Right cardiac atrium (tissue), 5 donors: ENCODE measurements around the gene BLOC1S3. TPM values are rescaled to one million over a fixed set of nuclear protein-coding genes. Genes with fewer than 3 reads are reported as not detected.

ENCODE experiments used
- ATAC-seq, 2 donors: fragments of 200-7000 bp; cut with Tn5 transposase; one replicate each; pipeline versions ENCODE4 v1.8.0 to v1.9.1; 2020; ENCODE audit warnings: moderate library complexity in 2 of 2, mild to moderate bottlenecking in 1 of 2
- DNase-seq, 3 donors: peaks; one replicate each; pipeline ENCODE4 v3.0.0-alpha.2; 2020
- H3K27ac ChIP-seq: one replicate; pipeline ENCODE4 v1.5.1; 2013; ENCODE audit warnings: mild to moderate bottlenecking, low read length, control low read depth, moderate library complexity
- H3K27me3 ChIP-seq: one replicate; pipeline ENCODE4 v1.6.1; 2013; ENCODE audit not compliant: control insufficient read depth, insufficient read depth
- H3K4me1 ChIP-seq: one replicate; pipeline ENCODE4 v1.6.1; 2013; ENCODE audit warnings: low read length; ENCODE audit not compliant: control insufficient read depth, insufficient read depth
- H3K4me3 ChIP-seq: one replicate; pipeline ENCODE4 v1.5.1; 2013; ENCODE audit warnings: low read length, control low read depth
- H3K9me3 ChIP-seq: one replicate; pipeline ENCODE4 v1.6.1; 2013; ENCODE audit warnings: low read length; ENCODE audit not compliant: control insufficient read depth
- WGBS: extraction: QIAGEN DNeasy Blood & Tissue Kit; methylation state at CpG from one replicate; pipeline ENCODE4 v1.1.7; 2013; 5-methylcytosine and 5-hydroxymethylcytosine counted together
- intact Hi-C, 4 donors: fragments of 100-400 bp; cut with DNase I; formaldehyde crosslinking; loops; one replicate each; pipeline versions ENCODE4 v1.11.0 to v1.14.0; 2022 to 2023
- polyA plus RNA-seq: library from polyadenylated mRNA; stranded (reverse); fragments of 200-250 nt; gene quantifications from one replicate; pipeline ENCODE4 v1.2.3, GENCODE V29; 2013
- total RNA-seq, 4 donors: library from RNA; stranded (reverse); fragmentation: NEBNext Ultra II Directional; extraction: Animal tissue kit (Norgen Biotek cat#: 25700); gene quantifications; one replicate each; pipeline ENCODE4 v1.2.1, GENCODE V29; 2021
- donor health status: healthy with polysubstance abuse.
- donor health status: DM: no; HTN: yes; CAD: no.
- donor health status: DM: no; HTN: no; CAD: no.
- donor health status: DM: no; HTN: yes; CAD: no; lungs with severe emphysema.
- donor health status: DM: yes; HTN: yes; CAD: no.

BLOC1S3 gene
- total and polyA plus RNA-seq, 5 donors = 2.4 to 8.2 (median 5.9) TPM

DNA sequence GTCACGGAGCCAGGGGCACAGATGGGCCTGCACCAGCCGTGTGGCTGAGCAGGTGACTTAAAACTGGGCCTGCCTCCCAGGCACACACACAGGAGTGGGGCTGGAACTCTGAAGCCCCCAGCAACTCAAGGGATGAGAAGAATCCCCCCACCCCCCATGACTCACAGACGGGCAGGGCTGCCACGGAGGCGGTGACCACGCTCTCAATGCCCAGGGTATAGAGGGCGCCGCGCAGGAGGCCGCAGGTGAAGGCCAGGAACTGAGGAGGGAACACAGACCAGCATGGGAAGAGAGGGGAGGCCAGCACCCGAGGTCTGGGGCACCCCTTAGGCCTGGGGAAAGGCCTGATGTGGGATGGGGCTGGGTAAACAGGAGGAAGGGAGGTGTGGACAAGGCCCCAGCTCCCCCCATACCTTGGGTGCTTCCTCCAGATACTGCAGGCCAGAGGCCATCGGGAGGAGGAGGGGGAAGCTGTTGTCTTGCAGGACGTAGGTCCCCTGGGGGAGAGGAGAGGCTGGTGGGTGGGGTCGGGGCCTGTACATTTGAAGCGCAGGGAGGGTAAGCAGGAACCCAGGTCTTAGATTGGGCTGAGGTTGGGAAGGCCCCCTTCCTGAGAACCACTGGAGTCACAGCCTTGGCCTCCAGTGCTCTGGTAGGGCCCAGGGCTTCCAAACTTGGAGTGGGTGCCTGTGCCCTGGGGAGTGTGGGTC is 14.7 kb upstream of the BLOC1S3 start:
- Histone ChIP-seq H3K4me1 (peaks cover 3% of the 10 kb centered on the region), H3K9me3 (no peaks in the 10 kb centered on the region), H3K27ac (no peak overlapping the region), H3K27me3 (no peaks in the 10 kb centered on the region), H3K4me3 (no peak overlapping the region)
- intact Hi-C loops = no loop called here
- 74% methylated on average over 15 of the region's 15 CpGs for WGBS
- ATAC-seq (no peak), DNase-seq (no peak)

DNA sequence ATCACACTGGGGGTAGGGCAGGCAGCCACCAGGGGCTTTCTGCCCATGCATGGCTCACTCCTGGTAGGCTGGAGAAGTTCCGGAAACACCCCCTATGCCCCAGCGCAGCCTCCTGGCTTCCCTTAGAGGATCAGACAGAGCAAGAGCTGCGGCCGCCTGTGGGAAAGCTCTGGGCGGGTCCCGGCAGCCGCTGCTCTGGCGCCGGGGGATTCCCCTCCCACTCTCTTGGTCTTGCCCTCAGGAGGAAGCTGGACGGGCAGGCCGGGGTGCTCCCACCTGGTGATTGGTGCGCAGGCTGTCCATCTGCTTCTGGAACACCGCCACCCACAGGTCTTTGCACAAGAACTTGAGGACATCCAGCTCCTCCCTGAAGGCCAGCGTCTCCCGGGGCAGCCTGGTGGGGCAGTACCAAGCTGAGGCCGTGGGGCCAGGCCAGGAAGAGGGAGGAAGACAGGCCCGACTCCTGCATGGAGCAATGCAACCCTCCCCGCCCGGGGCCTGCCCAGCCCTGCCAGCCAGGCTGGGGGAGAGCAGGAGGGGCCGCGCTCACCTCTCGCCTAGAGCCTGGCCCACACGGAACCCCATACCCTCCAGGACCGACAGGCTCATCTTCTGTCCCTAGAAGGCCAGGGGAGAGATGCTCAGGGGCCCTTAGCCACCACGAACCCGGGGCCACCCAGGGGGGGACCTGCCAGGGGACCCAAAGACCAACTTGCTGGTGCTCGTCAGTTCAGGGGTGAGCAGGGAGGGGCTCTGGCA is 13.8 kb upstream of the BLOC1S3 start:
- peak; percentile 70 to 85 (median 79) for DNase-seq
- ATAC-seq = peak; percentile 63 to 75
- Histone ChIP-seq H3K27ac (no peak overlapping the region), H3K4me1 (peaks cover 3% of the 10 kb centered on the region), H3K4me3 (no peak overlapping the region), H3K27me3 (no peaks in the 10 kb centered on the region), H3K9me3 (no peaks in the 10 kb centered on the region)
- 34% methylated on average over 27 of the region's 27 CpGs for WGBS
- intact Hi-C loops = no loop called here

DNA sequence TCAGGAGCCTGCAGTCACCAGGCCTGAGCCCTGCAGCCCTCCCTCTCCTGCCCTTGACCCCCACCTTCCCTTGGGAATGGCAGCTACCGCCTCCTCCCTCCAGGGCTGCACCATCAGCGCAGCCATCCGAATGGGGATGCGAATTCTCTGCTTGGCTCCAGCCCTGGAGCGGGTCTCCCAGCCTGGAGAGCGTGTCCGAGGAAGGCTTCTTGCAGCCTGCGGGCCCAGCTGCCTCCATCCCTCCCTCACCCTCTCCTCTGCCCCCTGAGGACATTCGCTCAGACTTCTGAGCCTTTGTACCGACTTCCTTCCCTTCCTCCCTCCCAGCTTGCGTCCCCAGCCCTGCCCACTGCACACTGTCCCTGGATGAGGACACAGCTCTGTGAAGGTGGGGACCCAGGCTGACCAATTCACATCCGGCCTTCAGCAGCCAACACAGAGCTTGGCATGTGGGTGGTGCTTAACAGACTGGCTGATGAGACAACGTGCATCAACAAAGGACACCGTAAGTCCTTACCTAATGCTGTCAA is 11.8 kb upstream of the BLOC1S3 start:
- 40% methylated on average over 14 of the region's 14 CpGs for WGBS
- Histone ChIP-seq H3K4me3 (no peak overlapping the region), H3K4me1 (peaks cover 6% of the 10 kb centered on the region), H3K27ac (no peak overlapping the region), H3K9me3 (no peaks in the 10 kb centered on the region), H3K27me3 (no peaks in the 10 kb centered on the region)
- intact Hi-C loops = no loop called here
- ATAC-seq (peak in 1 of 2 donors; percentile 39), DNase-seq (peak in 2 of 3 donors; percentile 53 to 60)

DNA sequence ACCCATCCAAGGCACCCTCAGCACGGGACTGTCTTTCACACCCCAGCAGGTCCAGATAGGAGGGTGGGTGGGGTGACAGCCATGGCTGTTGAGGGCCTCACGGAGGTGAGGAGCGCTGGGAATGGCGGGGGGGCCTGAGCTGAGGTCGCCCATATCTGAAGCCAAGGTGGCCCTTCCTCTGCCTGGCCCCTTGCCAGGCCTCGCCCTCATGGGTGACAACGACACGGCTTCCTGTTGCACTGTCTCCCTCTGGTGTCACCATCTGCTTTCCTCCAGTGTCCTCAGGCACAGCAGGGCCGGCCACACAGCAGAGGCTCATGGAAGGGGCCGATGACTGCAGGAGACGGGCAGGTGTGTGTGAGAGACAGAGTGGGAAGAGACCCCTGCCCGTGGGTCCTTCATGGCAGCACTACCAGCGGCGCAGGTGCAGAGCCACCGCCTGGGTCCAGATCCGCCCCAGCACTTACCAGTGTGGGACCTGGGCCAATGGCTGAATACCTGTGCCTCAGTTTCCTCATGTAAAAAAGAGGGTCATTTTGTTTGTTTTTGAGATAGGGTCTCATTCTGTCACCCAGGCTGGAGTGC is 9.7 kb upstream of the BLOC1S3 start:
- peak in 2 of 3 donors; percentile 7 to 61 for DNase-seq
- 77% methylated on average over 16 of the region's 16 CpGs for WGBS
- no peak for ATAC-seq

DNA sequence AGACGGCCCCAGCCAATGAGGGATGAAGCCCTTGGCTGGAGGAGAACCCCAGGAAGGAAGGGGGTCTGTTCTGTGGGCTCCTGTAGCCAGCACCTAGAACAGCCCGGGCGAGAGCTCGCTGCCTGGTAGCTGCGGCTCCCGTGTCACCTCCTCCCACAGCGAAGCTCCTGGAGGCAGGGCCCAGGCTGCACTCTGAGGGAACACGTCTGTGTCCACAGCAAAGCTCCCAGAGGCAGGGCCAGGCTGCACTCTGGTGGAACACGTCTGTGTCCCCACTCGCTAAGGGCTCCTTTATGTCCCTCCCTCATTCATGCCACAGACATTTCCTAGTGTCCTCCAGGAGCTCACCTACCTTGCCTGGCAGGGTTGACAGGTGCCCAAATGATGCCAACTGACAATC is 9.0 kb upstream of the BLOC1S3 start:
- Histone ChIP-seq H3K27me3 (no peaks in the 10 kb centered on the region), H3K27ac (no peak overlapping the region), H3K4me3 (no peak overlapping the region), H3K4me1 (peaks cover 6% of the 10 kb centered on the region), H3K9me3 (no peaks in the 10 kb centered on the region)
- DNase-seq (peak in 2 of 3 donors; percentile 3 to 17), ATAC-seq (no peak)
- WGBS = 91% methylated on average over 10 of the region's 10 CpGs
- intact Hi-C loops = no loop called here

More for the DNA sequence above, 9.7 kb upstream of the BLOC1S3 start:
- Histone ChIP-seq H3K27ac (no peak overlapping the region), H3K4me3 (no peak overlapping the region), H3K9me3 (no peaks in the 10 kb centered on the region), H3K27me3 (no peaks in the 10 kb centered on the region), H3K4me1 (peaks cover 6% of the 10 kb centered on the region)
- intact Hi-C loops = no loop called here

DNA sequence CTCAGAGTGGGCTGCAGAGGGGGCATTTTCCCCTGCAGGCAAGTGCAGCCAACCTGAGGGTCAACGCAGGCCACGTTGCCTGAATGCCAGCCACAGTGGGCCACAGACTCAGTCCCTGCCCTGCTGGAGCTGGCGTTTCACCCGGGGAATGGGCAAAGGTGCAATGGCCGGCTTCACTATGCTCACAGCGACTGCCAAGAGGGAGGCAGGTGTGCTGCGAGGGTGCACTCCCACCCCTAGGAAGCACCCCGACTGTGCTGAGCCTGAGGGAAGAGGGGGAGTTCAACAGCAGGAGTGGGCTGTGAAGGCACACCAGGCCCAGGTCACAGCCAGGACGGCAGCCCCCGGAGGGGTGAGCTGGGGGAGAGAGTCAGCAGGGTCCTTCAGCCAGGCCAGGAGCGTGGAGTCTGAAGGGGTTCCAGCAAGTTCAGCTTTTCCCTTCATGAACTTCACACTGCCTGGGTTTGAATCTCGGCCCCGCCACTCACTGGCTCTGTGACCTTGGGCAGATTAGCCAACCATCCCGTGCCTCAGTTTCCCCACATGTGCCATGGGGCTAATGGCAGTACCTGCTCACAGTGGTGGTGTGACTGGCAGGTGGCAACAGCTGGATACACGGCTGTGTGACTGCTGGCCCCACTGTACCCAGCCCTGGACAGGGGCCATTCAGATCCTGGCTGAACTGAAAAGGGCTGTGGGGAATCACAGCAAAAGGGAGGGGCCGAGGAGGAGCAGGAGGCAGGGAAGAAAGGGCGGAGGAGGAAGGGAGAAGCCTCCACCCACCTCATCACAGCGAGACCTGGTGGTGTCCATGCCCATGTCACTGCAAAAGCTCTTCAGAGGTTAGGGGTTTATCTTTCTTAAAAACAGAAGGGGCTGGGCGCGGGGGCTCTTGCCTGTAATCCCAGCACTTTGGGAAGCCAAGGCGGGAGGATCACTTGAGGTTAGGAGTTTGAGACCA is 8.2 kb upstream of the BLOC1S3 start:
- intact Hi-C loops = no loop called here
- WGBS = 83% methylated on average over 21 of the region's 21 CpGs
- H3K4me1 ChIP-seq = peaks cover 6% of the 10 kb centered on the region
- H3K9me3 ChIP-seq = no peaks in the 10 kb centered on the region
- no peaks in the 10 kb centered on the region for H3K27me3 ChIP-seq
- ATAC-seq (peak in 1 of 2 donors; percentile 22), DNase-seq (peak in 2 of 3 donors; percentile 14 to 23)
- no peak overlapping the region for H3K27ac ChIP-seq
- no peak overlapping the region for H3K4me3 ChIP-seq

DNA sequence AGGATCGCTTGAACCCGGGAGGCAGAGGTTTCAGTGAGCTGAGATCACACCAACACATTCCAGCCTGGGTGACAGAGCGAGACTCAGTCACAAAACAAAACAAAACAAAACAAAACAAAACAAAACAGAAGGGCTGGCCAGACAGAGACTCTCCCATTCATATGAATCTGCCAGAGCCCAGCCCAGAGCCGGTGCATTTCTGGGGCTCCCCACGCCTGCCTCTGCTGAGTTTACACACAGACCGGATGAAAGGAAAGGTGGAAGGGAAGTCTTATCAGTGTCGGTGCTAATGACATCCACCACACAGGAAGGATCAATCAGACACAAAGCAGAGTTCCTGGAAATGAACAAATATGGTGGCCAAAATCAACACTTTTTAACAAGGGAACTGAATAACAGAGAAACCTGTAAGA is 7.4 kb upstream of the BLOC1S3 start:
- Histone ChIP-seq H3K4me3 (no peak overlapping the region), H3K27me3 (no peaks in the 10 kb centered on the region), H3K9me3 (no peaks in the 10 kb centered on the region), H3K27ac (no peak overlapping the region), H3K4me1 (peaks cover 6% of the 10 kb centered on the region)
- 44% methylated on average over 7 of the region's 7 CpGs for WGBS
- intact Hi-C loops = no loop called here
- DNase-seq (peak in 2 of 3 donors; percentile 59 to 60), ATAC-seq (peak; percentile 58 to 85)

DNA sequence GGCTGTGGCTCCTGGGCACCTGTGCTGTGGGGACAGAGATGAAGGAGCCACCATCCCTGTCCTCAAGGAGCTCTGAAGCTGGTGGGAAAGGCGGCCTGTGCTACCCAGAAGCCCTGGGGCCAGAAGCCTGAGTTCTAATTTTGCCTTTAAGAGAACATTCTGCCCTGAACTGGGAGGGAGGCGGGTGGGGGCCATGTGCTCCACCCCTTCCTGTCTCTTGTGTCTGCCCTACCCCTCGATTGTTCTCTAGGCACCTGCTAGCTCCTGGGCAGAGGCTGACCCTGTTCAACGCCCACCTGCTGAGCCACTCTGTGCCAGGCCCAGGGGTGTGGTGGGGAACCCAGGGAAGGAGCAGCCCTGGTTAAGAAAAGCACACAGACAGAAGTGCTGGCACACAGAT is 6.4 kb upstream of the BLOC1S3 start:
- Histone ChIP-seq H3K9me3 (no peaks in the 10 kb centered on the region), H3K4me1 (peaks cover 3% of the 10 kb centered on the region), H3K27ac (no peak overlapping the region), H3K4me3 (no peak overlapping the region), H3K27me3 (no peaks in the 10 kb centered on the region)
- DNase-seq = peak in 2 of 3 donors; percentile 20 to 56
- 66% methylated on average over 4 of the region's 4 CpGs for WGBS
- intact Hi-C loops = no loop called here
- peak; percentile 54 to 68 for ATAC-seq

DNA sequence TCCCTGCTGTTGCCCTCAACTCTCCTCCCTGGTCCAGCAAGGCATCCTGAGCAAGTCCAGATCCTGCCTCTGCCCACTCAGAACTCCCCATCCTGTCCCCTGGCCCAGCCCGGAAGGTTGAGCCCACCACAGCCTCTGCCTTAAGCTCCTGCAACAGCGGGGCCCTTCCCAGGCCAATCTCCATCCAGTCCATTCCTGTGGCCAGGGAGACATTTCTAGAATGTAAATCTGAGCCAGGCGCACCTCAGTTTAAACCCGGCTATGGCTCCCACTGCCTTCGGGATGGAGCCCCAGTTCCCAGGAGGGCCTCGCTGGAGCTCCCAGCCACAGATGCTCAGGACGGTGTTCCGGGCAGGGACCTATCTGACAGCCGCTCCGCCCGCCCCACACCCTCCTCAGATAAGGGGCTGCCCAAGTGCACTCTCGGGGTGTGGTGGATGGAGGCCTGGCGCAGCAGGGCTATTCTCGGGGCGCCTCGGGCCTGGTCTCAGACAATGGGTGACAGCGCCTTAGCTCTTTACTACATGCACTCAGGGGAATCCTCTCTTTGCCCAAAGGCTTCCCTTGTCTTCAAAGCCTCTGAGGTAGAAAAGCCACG is 5.9 kb upstream of the BLOC1S3 start:
- ATAC-seq (peak in 1 of 2 donors; percentile 37), DNase-seq (peak in 2 of 3 donors; percentile 43 to 44)
- Histone ChIP-seq H3K27ac (no peak overlapping the region), H3K9me3 (no peaks in the 10 kb centered on the region), H3K27me3 (no peaks in the 10 kb centered on the region), H3K4me3 (no peak overlapping the region), H3K4me1 (peaks cover 3% of the 10 kb centered on the region)
- 79% methylated on average over 17 of the region's 18 CpGs for WGBS
- intact Hi-C loops = no loop called here

DNA sequence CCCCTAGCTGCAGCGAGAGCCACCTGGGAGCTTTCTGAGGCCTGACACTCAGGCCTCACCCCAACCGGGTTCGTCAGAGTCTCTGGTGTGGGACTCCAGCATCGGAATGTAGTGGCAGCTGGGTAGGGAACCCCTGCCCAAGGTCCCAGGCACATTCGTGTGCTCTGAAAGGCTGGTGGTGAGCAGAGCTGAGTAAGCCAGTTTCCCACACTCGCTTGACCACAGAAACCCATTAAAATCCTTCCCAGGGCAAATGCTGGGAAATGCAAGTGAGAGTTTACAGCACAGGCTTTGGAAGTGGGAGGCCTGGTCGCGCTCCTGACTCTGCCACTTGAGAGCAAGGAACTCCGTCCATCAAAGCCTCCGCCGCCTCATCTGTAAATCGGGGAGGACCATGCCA is 4.8 kb upstream of the BLOC1S3 start:
- H3K27me3 ChIP-seq = no peaks in the 10 kb centered on the region
- H3K27ac ChIP-seq = no peak overlapping the region
- H3K9me3 ChIP-seq = no peaks in the 10 kb centered on the region
- intact Hi-C loops = no loop called here
- no peak overlapping the region for H3K4me3 ChIP-seq
- peaks cover 3% of the 10 kb centered on the region for H3K4me1 ChIP-seq
- peak in 1 of 3 donors; percentile 40 for DNase-seq
- no peak for ATAC-seq
- WGBS = 84% methylated on average over 12 of the region's 12 CpGs
